SK-N-SH (cell line): ENCODE results near the gene ARHGEF7.

Source experiments
- CHD2 ChIP-seq: fragments of 150-350 bp; IDR thresholded peaks from 2 replicates; pipeline ENCODE4 v1.6.1; 2018; ENCODE audit warnings: low read length; ENCODE audit not compliant: partially characterized antibody
- CTCF ChIP-seq: fragments of 200-600 bp; sonication (generic); IDR thresholded peaks from 2 replicates; pipeline ENCODE4 v1.6.1; 2017; ENCODE audit warnings: antibody characterized with exemption, mild to moderate bottlenecking, moderate library complexity
- JUND ChIP-seq: IDR thresholded peaks from 2 replicates; pipeline ENCODE4 v1.4.0; 2012
- NRF1 ChIP-seq: IDR thresholded peaks from 2 replicates; pipeline ENCODE4 v1.6.1; 2012; ENCODE audit warnings: low read depth, mild to moderate bottlenecking, low read length
- POLR2AphosphoS5 ChIP-seq: IDR thresholded peaks from 2 replicates; pipeline ENCODE4 v1.6.1; 2012; ENCODE audit warnings: low read depth, low read length
- RFX5 ChIP-seq: IDR thresholded peaks from 2 replicates; pipeline ENCODE4 v1.6.1; 2012; ENCODE audit warnings: mild to moderate bottlenecking, improper control_type of control experiment, low read length
- YY1 ChIP-seq: IDR thresholded peaks from 2 replicates; pipeline ENCODE4 v1.4.0; 2012; ENCODE audit warnings: low read depth, mild to moderate bottlenecking
- TF ChIP-seq, protein P1 (sequence below): IDR thresholded peaks from 2 replicates; pipeline ENCODE4 v1.4.0; 2012; ENCODE audit warnings: low read depth

- TF ChIP-seq RFX5 (no peak), CTCF (no peak), JUND (no peak), POLR2AphosphoS5 (no peak), NRF1 (no peak), YY1 (no peak), CHD2 (no peak)
- TF ChIP-seq, protein P1, sequence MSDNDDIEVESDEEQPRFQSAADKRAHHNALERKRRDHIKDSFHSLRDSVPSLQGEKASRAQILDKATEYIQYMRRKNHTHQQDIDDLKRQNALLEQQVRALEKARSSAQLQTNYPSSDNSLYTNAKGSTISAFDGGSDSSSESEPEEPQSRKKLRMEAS = no peak
Observed at GRCh38 chr13:111213964-111214726, 99.0 kb downstream of the ARHGEF7 start.
